GM23248 (cell line): ENCODE results near the gene HNRNPA1L2.

Experiments used
- EZH2 ChIP-seq: fragments of 200-600 bp; sonication (generic); IDR thresholded peaks from 2 replicates; pipeline ENCODE4 v1.6.1; 2018; ENCODE audit warnings: antibody characterized with exemption, mild to moderate bottlenecking; ENCODE audit not compliant: insufficient read depth, poor library complexity, severe bottlenecking
- EZH2phosphoT487 ChIP-seq: fragments of 200-600 bp; sonication (generic); IDR thresholded peaks from 2 replicates; pipeline ENCODE4 v1.6.1; 2018; ENCODE audit warnings: antibody characterized with exemption, moderate library complexity, mild to moderate bottlenecking, low read depth; ENCODE audit not compliant: insufficient read depth

- no peak for TF ChIP-seq EZH2phosphoT487
- no peak for TF ChIP-seq EZH2
These were observed at the start of gene HNRNPA1L2 for GRCh38 chr13:52642131-52642530.
